WTC11 (cell line): ENCODE data around the gene KIAA1210. TPM values are rescaled to one million over a fixed set of nuclear protein-coding genes. Genes with fewer than 3 reads are reported as not detected.

Source experiments
- ATAC-seq: fragments of 200-7000 bp; cut with Tn5 transposase; 2 replicates; pipeline ENCODE4 v1.10.0; 2021; ENCODE audit warnings: mild to moderate bottlenecking, moderate library complexity
- CTCF ChIA-PET: fragments of 300-600 bp; sonication (Branson Sonifier 250); formaldehyde crosslinking; loops from one replicate; lab custom pipeline; 2021; ENCODE audit warnings: antibody characterized with exemption; lab: Charles Lee
- POLR2A ChIA-PET: fragments of 350-600 bp; sonication (Branson Sonifier 250); formaldehyde crosslinking; loops from one replicate; lab custom pipeline; 2021; ENCODE audit warnings: antibody characterized with exemption; lab: Charles Lee
- DNase-seq: peaks from one replicate; pipeline ENCODE4 v3.0.0; 2021; ENCODE audit warnings: low spot score
- H3K27ac Mint-ChIP-seq: 2 replicates; pipeline ENCODE4 v1.8.0; 2021; ENCODE audit warnings: mixed read lengths
- H3K27me3 Mint-ChIP-seq: 2 replicates; pipeline ENCODE4 v1.8.0; 2021; ENCODE audit warnings: low read depth, mild to moderate bottlenecking, moderate library complexity, mixed read lengths
- H3K36me3 Mint-ChIP-seq: 2 replicates; pipeline ENCODE4 v1.8.0; 2021; ENCODE audit warnings: mixed read lengths
- H3K4me1 Mint-ChIP-seq: 2 replicates; pipeline ENCODE4 v1.8.0; 2022; ENCODE audit warnings: mixed read lengths
- H3K4me3 Mint-ChIP-seq: 2 replicates; pipeline ENCODE4 v1.8.0; 2021; ENCODE audit warnings: mild to moderate bottlenecking, moderate library complexity, mixed read lengths
- H3K9me3 Mint-ChIP-seq: 2 replicates; pipeline ENCODE4 v1.8.0; 2021; ENCODE audit warnings: mixed read lengths
- CREB1 ChIP-seq: sonication (generic); formaldehyde crosslinking; IDR thresholded peaks from 2 replicates; pipeline ENCODE4 v1.8.0; 2023; ENCODE audit warnings: mild to moderate bottlenecking, missing genetic modification reagents
- ETV6 ChIP-seq: sonication (generic); formaldehyde crosslinking; IDR thresholded peaks from 2 replicates; pipeline ENCODE4 v1.8.1; 2022; ENCODE audit warnings: mild to moderate bottlenecking, missing genetic modification reagents
- FOXK1 ChIP-seq: sonication (generic); formaldehyde crosslinking; IDR thresholded peaks from 2 replicates; pipeline ENCODE4 v1.8.0; 2022; ENCODE audit warnings: mild to moderate bottlenecking, moderate library complexity, missing genetic modification reagents
- IRF1 ChIP-seq: sonication (generic); formaldehyde crosslinking; IDR thresholded peaks from 2 replicates; pipeline ENCODE4 v1.8.0; 2023; ENCODE audit warnings: missing genetic modification reagents
- IRF2 ChIP-seq: sonication (generic); formaldehyde crosslinking; IDR thresholded peaks from 2 replicates; pipeline ENCODE4 v1.8.0; 2022; ENCODE audit warnings: low read depth, missing genetic modification reagents, borderline replicate concordance
- JUN ChIP-seq: sonication (generic); formaldehyde crosslinking; IDR thresholded peaks from 2 replicates; pipeline ENCODE4 v1.8.0; 2023; ENCODE audit warnings: mild to moderate bottlenecking, missing genetic modification reagents
- MLX ChIP-seq: sonication (generic); formaldehyde crosslinking; IDR thresholded peaks from 2 replicates; pipeline ENCODE4 v1.8.1; 2023; ENCODE audit warnings: mild to moderate bottlenecking, missing genetic modification reagents, moderate library complexity
- MXD4 ChIP-seq: fragments of 250-450 bp; sonication (Bioruptor Pico); IDR thresholded peaks from 2 replicates; pipeline ENCODE4 v1.8.0; 2021; ENCODE audit warnings: mild to moderate bottlenecking, moderate library complexity, borderline replicate concordance
- MYBL2 ChIP-seq: sonication (generic); formaldehyde crosslinking; IDR thresholded peaks from 2 replicates; pipeline ENCODE4 v1.8.1; 2023; ENCODE audit warnings: mild to moderate bottlenecking, moderate library complexity, missing genetic modification reagents
- NR1H2 ChIP-seq: sonication (generic); formaldehyde crosslinking; IDR thresholded peaks from 2 replicates; pipeline ENCODE4 v1.9.0; 2021; ENCODE audit warnings: mild to moderate bottlenecking, moderate library complexity, missing genetic modification reagents
- NR3C1 ChIP-seq: sonication (generic); formaldehyde crosslinking; conservative IDR thresholded peaks from 2 replicates; pipeline ENCODE4 v1.8.1; 2023; ENCODE audit warnings: low read depth, mild to moderate bottlenecking, missing genetic modification reagents
- PRDM15 ChIP-seq: sonication (generic); formaldehyde crosslinking; IDR thresholded peaks from 2 replicates; pipeline ENCODE4 v1.8.0; 2022; ENCODE audit warnings: missing genetic modification reagents
- SMAD3 ChIP-seq: sonication (generic); formaldehyde crosslinking; IDR thresholded peaks from 2 replicates; pipeline ENCODE4 v1.8.0; 2022; ENCODE audit warnings: missing genetic modification reagents, mild to moderate bottlenecking, borderline replicate concordance
- SOX15 ChIP-seq: fragments of 250-450 bp; sonication (Bioruptor Pico); IDR thresholded peaks from 2 replicates; pipeline ENCODE4 v1.9.0; 2021; ENCODE audit warnings: mild to moderate bottlenecking
- SP1 ChIP-seq: sonication (generic); formaldehyde crosslinking; conservative IDR thresholded peaks from 2 replicates; pipeline ENCODE4 v1.8.1; 2022; ENCODE audit warnings: missing genetic modification reagents
- TCF7 ChIP-seq: sonication (generic); formaldehyde crosslinking; IDR thresholded peaks from 2 replicates; pipeline ENCODE4 v1.8.0; 2022; ENCODE audit warnings: mild to moderate bottlenecking, low read depth, missing genetic modification reagents, moderate library complexity
- TEAD4 ChIP-seq: sonication (generic); formaldehyde crosslinking; IDR thresholded peaks from 2 replicates; pipeline ENCODE4 v1.8.0; 2022; ENCODE audit warnings: mild to moderate bottlenecking, missing genetic modification reagents
- TP53 ChIP-seq: sonication (generic); formaldehyde crosslinking; IDR thresholded peaks from 2 replicates; pipeline ENCODE4 v1.8.1; 2023; ENCODE audit warnings: mild to moderate bottlenecking, missing genetic modification reagents
- ZBTB21 ChIP-seq: sonication (generic); formaldehyde crosslinking; IDR thresholded peaks from 2 replicates; pipeline ENCODE4 v1.8.1; 2023; ENCODE audit warnings: mild to moderate bottlenecking, missing genetic modification reagents, borderline replicate concordance
- ZNF219 ChIP-seq: sonication (generic); formaldehyde crosslinking; IDR thresholded peaks from 2 replicates; pipeline ENCODE4 v1.8.0; 2023; ENCODE audit warnings: missing genetic modification reagents, mild to moderate bottlenecking, borderline replicate concordance
- ZNF232 ChIP-seq: sonication (generic); formaldehyde crosslinking; IDR thresholded peaks from 2 replicates; pipeline ENCODE4 v1.8.0; 2022; ENCODE audit warnings: mild to moderate bottlenecking, missing genetic modification reagents
- ZNF423 ChIP-seq: fragments of 250-450 bp; sonication (Bioruptor Pico); IDR thresholded peaks from 2 replicates; pipeline ENCODE4 v2.1.2; 2022; ENCODE audit warnings: mild to moderate bottlenecking, moderate library complexity
- total RNA-seq: library from RNA; stranded (reverse); gene quantifications from 3 replicates; pipeline ENCODE4 v1.2.3, GENCODE V29; 2021
- TF ChIP-seq, protein P1 (sequence below): fragments of 250-450 bp; sonication (Bioruptor Pico); IDR thresholded peaks from 2 replicates; pipeline ENCODE4 v2.1.2; 2022; ENCODE audit warnings: mild to moderate bottlenecking, moderate library complexity
- TF ChIP-seq, protein P2 (sequence below): sonication (generic); formaldehyde crosslinking; IDR thresholded peaks from 2 replicates; pipeline ENCODE4 v1.8.1; 2023; ENCODE audit warnings: mild to moderate bottlenecking, moderate library complexity, missing genetic modification reagents
- TF ChIP-seq, protein P3 (sequence below): sonication (generic); formaldehyde crosslinking; IDR thresholded peaks from 2 replicates; pipeline ENCODE4 v1.8.0; 2022; ENCODE audit warnings: mild to moderate bottlenecking, missing genetic modification reagents

The KIAA1210 gene
- total RNA-seq, 1 experiment from 2014 or later: not detected

GRCh38 chrX:119132961-119133360, 5.3 kb upstream of the KIAA1210 start:
- H3K36me3 Mint-ChIP-seq: no peaks in the 10 kb centered on the region
- CTCF ChIA-PET: no interaction called here
- H3K4me1 Mint-ChIP-seq: no peaks in the 10 kb centered on the region
- POLR2A ChIA-PET: interaction anchor here (0.7 kb wide), 1 partner anchor 16 kb away, joined by 3 read pairs; no protein-coding TSS in a partner anchor
- no peak for DNase-seq
- TF ChIP-seq SOX15 (CRISPR knock-in tag) (no peak), IRF1 (CRISPR knock-in tag) (no peak), MYBL2 (CRISPR knock-in tag) (no peak), ZNF232 (no peak), SMAD3 (CRISPR knock-in tag) (no peak), ZNF423 (CRISPR knock-in tag) (no peak), NR1H2 (CRISPR knock-in tag) (no peak), MXD4 (no peak), TCF7 (CRISPR knock-in tag) (no peak), SP1 (CRISPR knock-in tag) (no peak), CREB1 (no peak), ZBTB21 (CRISPR knock-in tag) (no peak), JUN (no peak), NR3C1 (CRISPR knock-in tag) (no peak), FOXK1 (CRISPR knock-in tag) (no peak), MLX (CRISPR knock-in tag) (no peak)
- TF ChIP-seq, protein P1, sequence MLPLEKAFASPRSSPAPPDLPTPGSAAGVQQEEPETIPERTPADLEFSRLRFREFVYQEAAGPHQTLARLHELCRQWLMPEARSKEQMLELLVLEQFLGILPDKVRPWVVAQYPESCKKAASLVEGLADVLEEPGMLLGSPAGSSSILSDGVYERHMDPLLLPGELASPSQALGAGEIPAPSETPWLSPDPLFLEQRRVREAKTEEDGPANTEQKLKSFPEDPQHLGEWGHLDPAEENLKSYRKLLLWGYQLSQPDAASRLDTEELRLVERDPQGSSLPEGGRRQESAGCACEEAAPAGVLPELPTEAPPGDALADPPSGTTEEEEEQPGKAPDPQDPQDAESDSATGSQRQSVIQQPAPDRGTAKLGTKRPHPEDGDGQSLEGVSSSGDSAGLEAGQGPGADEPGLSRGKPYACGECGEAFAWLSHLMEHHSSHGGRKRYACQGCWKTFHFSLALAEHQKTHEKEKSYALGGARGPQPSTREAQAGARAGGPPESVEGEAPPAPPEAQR (CRISPR knock-in tag): no peak
- TF ChIP-seq, protein P2, sequence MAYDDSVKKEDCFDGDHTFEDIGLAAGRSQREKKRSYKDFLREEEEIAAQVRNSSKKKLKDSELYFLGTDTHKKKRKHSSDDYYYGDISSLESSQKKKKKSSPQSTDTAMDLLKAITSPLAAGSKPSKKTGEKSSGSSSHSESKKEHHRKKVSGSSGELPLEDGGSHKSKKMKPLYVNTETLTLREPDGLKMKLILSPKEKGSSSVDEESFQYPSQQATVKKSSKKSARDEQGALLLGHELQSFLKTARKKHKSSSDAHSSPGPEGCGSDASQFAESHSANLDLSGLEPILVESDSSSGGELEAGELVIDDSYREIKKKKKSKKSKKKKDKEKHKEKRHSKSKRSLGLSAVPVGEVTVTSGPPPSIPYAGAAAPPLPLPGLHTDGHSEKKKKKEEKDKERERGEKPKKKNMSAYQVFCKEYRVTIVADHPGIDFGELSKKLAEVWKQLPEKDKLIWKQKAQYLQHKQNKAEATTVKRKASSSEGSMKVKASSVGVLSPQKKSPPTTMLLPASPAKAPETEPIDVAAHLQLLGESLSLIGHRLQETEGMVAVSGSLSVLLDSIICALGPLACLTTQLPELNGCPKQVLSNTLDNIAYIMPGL (CRISPR knock-in tag): no peak
- H3K4me3 Mint-ChIP-seq: no peak overlapping the region
- no peak overlapping the region for H3K27ac Mint-ChIP-seq
- H3K27me3 Mint-ChIP-seq: peaks cover 6% of the 10 kb centered on the region; the same call in 1 of the 2 replicates
- H3K9me3 Mint-ChIP-seq: no peaks in the 10 kb centered on the region
- ATAC-seq: no peak

DNA sequence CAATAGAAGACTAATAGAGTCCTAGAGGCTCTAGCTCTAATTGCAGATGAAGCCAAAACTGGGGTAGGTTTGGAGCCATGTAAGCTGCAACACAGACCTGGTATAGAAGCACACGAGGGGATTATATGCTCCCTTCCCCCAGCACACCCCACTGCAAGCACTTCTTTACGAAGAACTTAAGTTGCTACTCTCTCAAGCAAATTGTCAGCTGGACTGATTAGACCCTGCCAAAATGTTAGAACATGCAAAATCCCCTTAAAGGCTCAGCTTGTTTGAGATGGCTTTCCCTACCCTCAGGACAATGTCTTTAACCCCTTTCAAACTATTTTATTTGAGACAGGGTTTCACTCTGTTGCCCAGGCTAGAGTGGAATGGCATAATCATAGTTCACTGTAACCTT, 4.7 kb upstream of the KIAA1210 start:
- CTCF ChIA-PET: interaction anchor here (1.3 kb wide), 1 partner anchor 14 kb away, joined by 5 read pairs; no protein-coding TSS in a partner anchor
- no peaks in the 10 kb centered on the region for H3K9me3 Mint-ChIP-seq

DNA sequence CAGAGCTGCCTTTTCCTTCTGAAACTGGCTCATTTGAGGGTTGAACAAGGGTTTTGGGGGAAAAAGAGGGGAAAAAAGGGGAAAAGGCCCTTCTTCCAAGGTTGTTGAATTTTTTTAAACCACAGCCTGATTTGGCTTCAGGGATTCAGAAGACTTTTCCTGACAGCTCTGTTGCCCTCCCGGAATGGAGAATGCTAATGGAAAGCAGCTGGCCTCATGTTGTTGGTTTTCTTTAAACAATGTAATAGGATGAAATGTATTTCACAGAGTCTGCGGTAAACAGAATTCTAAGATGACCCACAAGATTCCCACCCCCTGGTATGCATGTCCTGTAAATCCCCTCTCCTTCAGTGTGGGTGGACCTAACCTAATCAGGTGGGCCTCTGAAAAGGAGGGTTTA, 3.3 kb upstream of the KIAA1210 start:
- Mint-ChIP-seq H3K4me3 (no peak overlapping the region), H3K27ac (no peak overlapping the region), H3K27me3 (peaks cover 6% of the 10 kb centered on the region; the same call in 1 of the 2 replicates), H3K36me3 (no peaks in the 10 kb centered on the region), H3K4me1 (no peaks in the 10 kb centered on the region), H3K9me3 (no peaks in the 10 kb centered on the region)
- DNase-seq: no peak
- ChIA-PET POLR2A (no interaction called here), CTCF (interaction anchor here (1.3 kb wide), 1 partner anchor 12 kb away, joined by 5 read pairs; no protein-coding TSS in a partner anchor)
- ATAC-seq: no peak
- TF ChIP-seq TP53 (CRISPR knock-in tag) (no peak), PRDM15 (CRISPR knock-in tag) (no peak), ZNF423 (CRISPR knock-in tag) (no peak), ETV6 (no peak), ZNF219 (CRISPR knock-in tag) (no peak), TEAD4 (CRISPR knock-in tag) (no peak), IRF1 (CRISPR knock-in tag) (no peak), IRF2 (CRISPR knock-in tag) (no peak)

More for the DNA sequence above, 4.7 kb upstream of the KIAA1210 start:
- DNase-seq (no peak), ATAC-seq (no peak)
- TF ChIP-seq, protein P3, sequence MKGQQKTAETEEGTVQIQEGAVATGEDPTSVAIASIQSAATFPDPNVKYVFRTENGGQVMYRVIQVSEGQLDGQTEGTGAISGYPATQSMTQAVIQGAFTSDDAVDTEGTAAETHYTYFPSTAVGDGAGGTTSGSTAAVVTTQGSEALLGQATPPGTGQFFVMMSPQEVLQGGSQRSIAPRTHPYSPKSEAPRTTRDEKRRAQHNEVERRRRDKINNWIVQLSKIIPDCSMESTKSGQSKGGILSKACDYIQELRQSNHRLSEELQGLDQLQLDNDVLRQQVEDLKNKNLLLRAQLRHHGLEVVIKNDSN: no peak
- Mint-ChIP-seq H3K4me1 (no peaks in the 10 kb centered on the region), H3K36me3 (no peaks in the 10 kb centered on the region), H3K27ac (no peak overlapping the region), H3K27me3 (peaks cover 6% of the 10 kb centered on the region; the same call in 1 of the 2 replicates), H3K4me3 (no peak overlapping the region)
- POLR2A ChIA-PET: no interaction called here
